IPS-18c (cell line): ENCODE data around the gene DCDC2.
"Not testable (repeated sequence)": the region's sequence is repeated elsewhere in the genome, so short reads cannot be mapped to it uniquely, and the experiment has no call there.

Experiments used
- H3K4me3 ChIP-seq: 2 replicates; pipeline ENCODE4 v1.7.0; 2013; ENCODE audit warnings: low read depth, mild to moderate bottlenecking, low read length, moderate library complexity; ENCODE audit not compliant: insufficient read depth
- H3K9me3 ChIP-seq: one replicate; pipeline ENCODE4 v1.6.1; 2013; ENCODE audit warnings: mild to moderate bottlenecking, low read length, moderate library complexity; ENCODE audit not compliant: control insufficient read depth, insufficient read depth

Gene DCDC2

DNA sequence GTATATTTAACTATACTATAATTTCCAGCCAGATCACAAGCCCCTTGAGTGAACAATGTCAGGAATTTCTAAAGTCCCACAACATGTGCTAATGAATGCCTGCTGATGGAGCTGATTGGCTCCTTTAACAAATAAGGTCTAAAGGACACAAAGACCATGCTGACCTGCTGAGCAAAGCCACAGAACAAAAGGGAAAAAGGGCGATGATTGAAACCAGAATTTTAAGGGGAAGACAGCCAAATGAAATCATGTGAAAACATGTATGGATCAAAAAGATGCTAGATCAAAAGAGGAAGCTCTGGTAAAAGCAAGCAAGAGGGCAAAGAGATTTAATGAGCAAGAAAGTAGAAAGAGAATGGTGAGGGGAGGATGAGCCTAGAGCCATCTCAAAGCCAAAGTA is 105.6 kb downstream of the DCDC2 start:
- Histone ChIP-seq H3K4me3 (no peak overlapping the region), H3K9me3 (no peaks in the 10 kb centered on the region)

DNA sequence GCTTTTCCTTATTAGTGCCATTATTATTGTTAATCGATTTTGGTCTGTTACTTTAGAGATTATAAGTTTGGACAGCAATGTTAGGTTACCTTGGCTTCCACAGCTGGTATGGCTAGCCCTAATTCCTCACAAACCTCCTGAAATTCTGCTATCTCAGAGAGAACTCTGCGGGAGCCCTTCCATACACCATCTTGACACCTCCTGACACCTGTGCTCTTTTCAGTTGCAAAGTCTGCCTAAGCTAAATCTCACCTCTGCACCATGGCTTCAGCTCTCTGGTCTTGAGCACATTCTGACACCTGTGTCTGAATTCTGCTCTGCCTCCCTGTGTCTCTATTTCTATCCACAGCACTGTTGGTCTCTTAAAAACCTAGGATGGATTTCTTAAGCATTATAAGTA is 106.5 kb downstream of the DCDC2 start:
- no peak overlapping the region for H3K4me3 ChIP-seq

DNA sequence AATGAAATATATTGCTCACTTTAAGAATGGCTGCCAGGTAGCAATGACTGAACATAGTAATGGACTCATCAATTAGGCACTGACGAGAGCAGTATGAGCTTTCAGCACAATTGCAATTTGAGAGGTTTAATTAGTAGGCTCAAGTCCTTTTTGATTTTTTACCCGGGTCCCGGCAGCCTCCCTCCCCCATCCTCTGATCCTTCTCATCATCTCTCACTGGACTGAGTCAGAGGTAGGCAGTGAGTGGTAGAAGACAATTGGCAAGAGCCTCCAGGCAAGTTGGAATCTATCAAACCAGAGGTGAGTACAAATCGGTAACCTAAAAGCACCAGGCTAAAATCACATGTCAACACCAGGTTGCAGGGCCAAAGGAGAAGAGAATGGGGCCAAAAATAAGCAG is 107.9 kb downstream of the DCDC2 start:
- no peaks in the 10 kb centered on the region for H3K9me3 ChIP-seq
- no peak overlapping the region for H3K4me3 ChIP-seq

More for the DNA sequence above, 106.5 kb downstream of the DCDC2 start:
- no peaks in the 10 kb centered on the region for H3K9me3 ChIP-seq

DNA sequence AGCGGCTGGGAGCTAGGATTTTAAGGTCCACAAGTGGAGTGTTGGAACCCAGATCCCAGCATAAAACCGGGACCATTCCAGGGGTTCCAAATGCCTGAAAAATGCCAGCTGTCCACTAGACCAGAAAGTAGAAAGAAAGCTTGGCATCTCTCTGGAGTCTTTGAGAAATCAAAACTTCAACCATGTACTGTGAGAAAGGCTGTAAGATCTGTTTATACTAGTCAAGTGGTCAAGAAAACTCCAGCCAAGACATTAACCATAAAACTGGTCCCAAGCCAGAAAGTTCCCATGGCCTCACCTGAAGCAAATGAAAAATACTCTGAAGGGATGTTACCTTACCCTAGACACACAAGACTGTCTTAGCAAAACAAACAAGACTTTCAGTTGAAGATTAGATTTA is 112.6 kb downstream of the DCDC2 start:
- Histone ChIP-seq H3K4me3 (no peak overlapping the region), H3K9me3 (no peaks in the 10 kb centered on the region)

DNA sequence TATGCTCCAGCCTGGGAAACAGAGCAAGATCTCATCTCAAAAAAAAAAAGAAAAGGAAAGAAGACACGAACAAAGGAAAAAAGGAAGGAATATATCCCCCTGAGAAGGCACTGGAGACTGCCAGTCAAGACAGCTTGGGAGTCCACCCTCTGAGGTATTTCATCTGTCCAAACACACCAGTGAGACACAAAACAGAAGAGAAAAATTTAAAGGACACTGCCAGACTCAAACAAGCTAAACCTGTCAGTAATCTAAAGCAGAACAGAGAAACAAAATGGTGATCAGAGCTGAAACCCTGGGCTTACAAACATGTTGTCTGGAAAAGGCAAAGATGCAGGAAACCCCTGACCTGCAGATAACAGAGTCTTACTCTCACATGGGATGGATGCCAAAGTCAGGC is 114.9 kb downstream of the DCDC2 start:
- no peaks in the 10 kb centered on the region for H3K9me3 ChIP-seq
- H3K4me3 ChIP-seq: no peak overlapping the region

DNA sequence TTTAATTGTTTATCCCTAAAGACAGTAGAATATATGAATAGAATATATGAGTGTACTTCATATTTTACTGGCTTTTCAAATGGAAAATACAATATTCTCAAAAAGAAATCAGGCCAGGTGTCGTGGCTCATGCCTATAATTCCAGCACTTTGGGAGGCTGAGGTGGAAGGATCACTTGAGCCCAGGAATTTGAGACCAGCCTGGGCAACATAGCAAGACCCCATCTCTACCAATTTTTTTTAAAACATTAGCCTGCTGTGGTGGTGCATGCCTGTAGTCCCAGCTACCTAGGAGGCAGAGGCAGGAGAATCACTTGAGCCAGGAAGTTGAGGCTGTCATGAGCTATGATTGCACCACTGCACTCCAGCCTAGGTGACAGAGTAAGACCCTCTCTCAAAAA is 116.1 kb downstream of the DCDC2 start:
- H3K9me3 ChIP-seq, H3K4me3 ChIP-seq: not testable (repeated sequence)

DNA sequence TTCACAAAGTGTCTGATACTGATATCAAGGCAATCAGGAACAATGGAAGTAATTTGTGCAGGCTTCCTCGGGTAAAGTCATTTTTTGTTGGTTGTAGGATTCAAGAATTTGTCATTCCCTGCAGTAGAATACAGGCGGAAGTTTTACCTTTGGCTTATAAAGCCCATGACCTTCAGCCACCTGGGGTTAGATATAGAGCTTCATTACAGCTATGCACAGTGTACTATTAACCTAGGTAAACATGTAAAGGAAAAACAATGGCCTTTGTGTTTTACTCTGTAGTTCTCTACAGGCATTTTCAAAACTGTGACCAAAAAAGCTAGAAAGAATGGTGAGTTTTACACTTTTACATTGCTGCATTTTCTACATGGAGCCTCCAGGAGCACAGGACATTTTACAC is 116.9 kb downstream of the DCDC2 start:
- H3K4me3 ChIP-seq: no peak overlapping the region

DNA sequence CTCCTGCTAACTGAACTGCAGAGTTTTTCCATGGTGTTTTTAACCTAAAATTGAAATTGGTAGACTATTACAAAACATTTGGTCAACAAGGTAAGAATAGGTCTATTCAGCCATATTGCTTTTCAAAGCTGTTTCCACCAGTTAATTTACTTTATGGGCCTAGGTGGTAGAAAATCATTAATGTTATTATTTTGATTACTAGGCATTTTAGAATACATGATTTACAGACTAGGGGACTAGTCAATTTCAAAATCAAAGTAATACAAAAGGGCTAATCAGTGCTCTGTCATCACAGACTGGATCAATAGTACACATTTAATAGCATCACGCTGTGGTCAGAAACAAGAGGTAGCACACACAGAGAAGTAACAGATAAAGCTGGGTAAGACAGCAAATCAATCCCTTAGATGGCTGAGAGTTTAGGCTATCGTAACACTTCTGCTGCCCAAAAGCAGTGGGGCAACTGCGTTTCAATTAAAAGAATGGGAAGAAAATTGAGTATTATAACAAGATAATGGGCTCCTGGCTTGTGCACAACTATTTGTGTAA is 117.4 kb downstream of the DCDC2 start:
- Histone ChIP-seq H3K9me3 (no peaks in the 10 kb centered on the region), H3K4me3 (no peak overlapping the region)

More for the DNA sequence above, 116.9 kb downstream of the DCDC2 start:
- no peaks in the 10 kb centered on the region for H3K9me3 ChIP-seq

DNA sequence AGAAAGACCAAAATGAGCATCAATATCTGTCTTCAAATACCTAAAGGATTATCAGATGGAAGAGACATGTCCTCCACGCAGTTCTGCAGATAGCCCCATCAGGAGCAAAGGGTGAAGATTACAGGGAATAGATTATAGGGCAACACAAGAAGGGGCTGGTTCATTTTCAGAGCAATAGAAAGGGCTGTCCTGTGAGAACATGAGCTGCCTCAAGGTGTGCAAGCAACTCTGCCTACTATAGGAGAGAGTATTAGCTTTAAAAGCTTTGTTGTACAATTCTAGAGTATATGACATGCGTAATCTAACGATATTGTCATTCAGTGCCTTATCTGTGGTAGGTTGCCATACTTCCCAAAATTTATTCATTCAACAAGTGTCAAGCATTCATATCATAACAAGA is 119.2 kb downstream of the DCDC2 start:
- H3K4me3 ChIP-seq: no peak overlapping the region
- no peaks in the 10 kb centered on the region for H3K9me3 ChIP-seq

DNA sequence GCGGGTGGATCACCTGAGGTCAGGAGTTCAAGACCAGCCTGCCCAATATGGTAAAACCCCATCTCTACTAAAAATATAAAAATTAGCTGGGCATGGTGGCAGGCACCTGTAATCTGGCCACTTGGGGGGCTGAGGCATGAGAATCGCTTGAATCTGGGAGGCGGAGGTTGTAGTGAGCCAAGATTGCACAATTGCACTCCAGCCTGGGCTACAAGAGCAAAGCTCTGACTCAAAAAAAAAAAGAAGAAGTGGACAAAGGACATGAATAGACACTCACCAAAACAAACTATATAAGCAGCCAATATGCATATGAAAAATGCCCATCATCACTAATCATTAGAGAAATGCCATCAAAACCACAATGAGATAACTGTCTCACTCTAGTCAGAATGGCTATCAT is 121.1 kb downstream of the DCDC2 start:
- H3K9me3 ChIP-seq, H3K4me3 ChIP-seq: not testable (repeated sequence)

DNA sequence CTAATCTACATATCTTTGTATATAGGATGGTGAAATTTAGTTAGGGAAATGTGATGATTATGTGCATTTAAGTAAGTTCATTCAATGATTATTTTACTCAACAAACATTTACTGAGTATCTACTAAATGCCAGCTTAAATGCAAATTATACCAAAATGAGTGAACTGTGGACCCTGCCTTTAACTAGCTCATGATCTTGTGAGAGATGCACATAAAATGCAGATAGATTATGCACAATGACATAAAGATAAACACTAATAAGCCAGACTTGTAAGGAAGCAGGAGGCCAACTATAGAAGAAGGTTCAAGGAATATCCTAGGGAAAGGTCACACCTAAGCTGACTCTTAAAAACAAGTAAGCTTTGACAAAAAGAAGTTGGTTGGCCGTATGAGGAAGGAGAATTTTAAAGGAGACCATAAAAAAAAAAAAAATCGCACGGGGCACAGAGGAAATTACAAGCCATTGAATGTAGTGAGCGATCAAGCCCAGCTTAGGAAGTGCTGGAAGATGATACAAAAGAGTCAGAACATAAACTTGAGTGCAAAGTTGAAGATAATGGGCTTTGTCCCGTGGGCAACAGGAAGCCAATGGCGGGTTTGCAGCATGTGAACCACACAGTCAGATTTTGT is 123.9 kb downstream of the DCDC2 start:
- no peaks in the 10 kb centered on the region for H3K9me3 ChIP-seq

DNA sequence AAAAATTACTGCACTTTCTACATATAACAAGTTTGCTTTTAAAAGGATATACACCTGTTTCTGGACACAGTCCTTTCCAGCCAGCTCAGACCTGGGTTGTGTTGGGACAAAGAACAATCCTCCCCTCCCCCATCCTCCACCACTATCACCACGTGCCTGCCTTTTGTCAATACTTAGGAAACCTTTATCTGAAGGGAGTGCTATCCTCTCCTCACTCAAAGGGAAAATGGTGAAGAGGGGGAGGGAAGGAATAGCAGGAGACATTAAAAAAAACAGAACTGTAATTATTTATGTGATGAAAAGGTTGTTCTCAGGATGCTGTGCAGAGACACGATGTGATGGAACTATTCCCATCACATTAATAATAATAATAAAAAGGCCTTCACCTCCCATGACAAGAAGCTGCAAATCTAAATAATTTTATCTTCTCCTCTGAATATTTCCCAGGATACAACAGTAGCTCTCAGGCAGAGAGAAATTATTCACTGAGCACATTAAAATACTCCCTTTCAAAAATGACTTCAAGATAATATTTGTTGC is 126.4 kb downstream of the DCDC2 start:
- Histone ChIP-seq H3K4me3 (no peak overlapping the region), H3K9me3 (no peaks in the 10 kb centered on the region)

More for the DNA sequence above, 123.9 kb downstream of the DCDC2 start:
- H3K4me3 ChIP-seq: no peak overlapping the region

DNA sequence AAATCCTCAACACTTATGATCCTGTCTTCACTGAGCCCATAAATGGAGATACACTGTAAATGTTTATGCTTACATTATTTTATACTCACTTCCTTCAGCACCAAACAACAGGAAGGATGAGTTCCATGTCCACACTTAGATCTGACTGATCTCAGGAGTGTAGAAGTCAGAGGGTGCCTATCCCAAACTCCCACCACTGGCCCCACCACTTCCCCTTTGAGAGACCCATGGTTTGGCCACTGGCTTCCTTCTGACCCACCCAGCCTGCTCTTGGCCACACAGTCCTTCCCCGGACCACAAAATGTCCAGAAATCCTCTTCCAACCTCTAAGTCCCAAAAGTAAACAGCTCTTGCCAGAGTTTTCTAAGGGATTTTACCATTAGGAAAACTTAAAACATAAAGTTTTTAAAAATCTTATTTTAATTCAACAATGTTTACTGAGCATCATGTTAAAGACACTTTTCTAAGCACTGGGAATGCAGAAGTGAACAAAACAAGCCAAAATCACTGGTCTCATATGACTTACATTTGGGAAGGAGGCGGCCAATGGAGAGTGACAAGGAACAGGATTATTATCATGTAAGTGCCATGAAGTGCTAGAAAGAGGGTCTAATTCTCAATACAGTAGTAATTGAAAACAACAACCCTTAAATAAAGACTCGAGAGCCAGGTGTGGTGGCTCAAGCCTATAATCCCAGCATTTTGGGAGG is 128.0 kb downstream of the DCDC2 start:
- H3K4me3 ChIP-seq: no peak overlapping the region

DNA sequence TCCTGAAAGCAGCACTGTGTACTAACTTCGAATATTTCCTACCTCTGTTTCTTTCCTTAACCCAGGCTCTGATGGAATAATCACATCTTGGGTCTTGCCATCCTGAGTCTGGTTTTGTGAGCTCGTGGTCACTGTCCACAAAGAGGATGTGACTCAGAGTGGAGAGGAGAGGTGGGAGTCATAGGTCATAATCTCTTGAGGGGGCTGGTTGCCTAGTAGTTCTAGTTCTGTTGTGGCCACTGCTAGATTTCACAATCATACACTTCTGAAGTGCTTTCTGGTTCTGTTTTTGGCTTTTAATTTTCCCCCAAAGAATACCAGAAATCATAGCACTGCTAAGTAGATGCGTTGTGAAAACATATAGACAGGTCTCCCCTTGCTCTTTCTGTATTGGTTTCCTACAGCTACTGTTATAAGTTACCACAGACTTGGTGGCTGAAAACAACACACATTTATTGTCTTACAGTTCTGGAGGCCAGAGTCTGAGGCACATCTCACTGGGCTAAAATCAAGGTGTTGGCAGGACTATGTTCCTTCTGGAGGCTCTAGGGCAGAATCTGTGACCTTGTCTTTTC is 129.1 kb downstream of the DCDC2 start:
- H3K9me3 ChIP-seq: no peaks in the 10 kb centered on the region
- H3K4me3 ChIP-seq: no peak overlapping the region

More for the DNA sequence above, 128.0 kb downstream of the DCDC2 start:
- no peaks in the 10 kb centered on the region for H3K9me3 ChIP-seq

DNA sequence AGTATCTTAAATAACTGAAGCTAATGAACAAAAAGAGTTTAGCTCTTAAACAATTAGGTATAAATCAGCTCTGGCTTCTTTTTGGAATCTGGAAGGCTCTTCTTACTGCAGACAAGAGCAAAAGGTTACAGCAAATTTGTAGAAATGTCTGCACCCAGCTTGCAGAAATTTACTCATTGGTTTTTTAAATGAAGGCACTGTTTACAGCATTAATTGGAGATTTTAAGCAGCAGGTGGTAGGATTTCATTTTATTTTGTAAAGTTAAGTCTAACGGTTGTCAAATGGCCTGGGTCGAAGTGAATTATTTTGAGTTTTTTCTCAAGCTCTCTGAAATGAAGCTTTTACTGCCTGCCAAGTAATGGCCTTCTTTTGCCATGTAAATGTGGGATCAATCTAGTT is 129.7 kb downstream of the DCDC2 start:
- Histone ChIP-seq H3K9me3 (no peaks in the 10 kb centered on the region), H3K4me3 (no peak overlapping the region)

DNA sequence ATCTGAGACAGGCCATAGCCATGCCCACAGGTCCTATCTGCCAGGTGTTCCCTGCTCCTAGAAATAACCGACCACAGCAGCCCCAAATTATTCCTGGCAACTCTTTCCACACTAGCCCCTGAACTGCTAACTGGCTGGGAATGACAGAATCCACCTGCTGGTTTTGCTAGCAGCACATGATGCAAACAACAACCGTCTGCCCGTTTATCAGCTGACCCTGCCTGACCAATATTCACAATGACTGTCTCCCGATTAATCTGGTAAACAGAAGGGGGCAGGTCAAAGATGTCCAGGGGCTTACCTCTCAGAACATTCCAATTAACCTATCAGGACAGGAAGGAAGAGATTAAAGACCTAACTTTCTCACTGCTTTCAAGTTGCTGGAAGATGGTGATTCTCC is 130.3 kb downstream of the DCDC2 start:
- no peaks in the 10 kb centered on the region for H3K9me3 ChIP-seq
- H3K4me3 ChIP-seq: no peak overlapping the region

DNA sequence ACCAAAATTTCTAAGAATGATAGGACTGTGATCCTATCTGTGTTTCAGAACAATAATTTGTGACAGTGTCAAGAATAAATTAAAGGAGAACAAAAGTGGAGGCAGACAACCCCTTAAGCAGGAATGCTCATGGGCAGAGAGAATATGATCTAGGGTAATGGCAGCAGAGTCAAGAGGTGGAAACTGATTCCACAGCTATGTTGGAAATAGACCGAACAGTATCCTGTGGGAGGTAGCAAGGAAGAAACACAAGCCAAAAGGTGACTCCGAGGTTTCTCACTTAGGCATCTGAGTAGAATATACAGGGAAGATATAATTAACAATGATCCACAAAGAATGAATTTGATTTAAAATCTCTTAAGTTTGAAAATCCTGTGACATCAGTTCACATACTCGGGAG is 131.3 kb downstream of the DCDC2 start:
- Histone ChIP-seq H3K9me3 (no peaks in the 10 kb centered on the region), H3K4me3 (no peak overlapping the region)

DNA sequence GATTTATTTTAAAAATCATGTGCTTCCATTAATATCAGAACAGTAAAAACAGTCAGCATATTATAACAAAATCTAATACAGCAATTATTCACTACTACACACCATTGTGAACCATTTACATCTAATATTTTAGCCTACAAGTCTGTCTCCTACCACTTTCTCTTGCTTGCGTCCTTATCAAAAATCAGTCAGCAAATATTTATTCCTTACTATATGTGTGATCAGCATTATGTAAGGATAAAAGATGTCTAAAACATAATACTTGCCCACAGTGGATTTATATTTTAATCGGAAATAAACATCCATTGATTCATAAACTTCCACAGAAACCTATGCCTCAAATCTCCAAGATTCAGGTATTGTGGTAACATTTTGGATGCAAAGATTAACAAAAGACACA is 132.0 kb downstream of the DCDC2 start:
- Histone ChIP-seq H3K9me3 (no peaks in the 10 kb centered on the region), H3K4me3 (no peak overlapping the region)
